HG03520 (cell line): ENCODE data around the gene SPRED2.

Experiments
- ATAC-seq: cut with Tn5 transposase; IDR thresholded peaks from one replicate; pipeline ENCODE4 v1.9.1; 2021; ENCODE audit warnings: mild to moderate bottlenecking, moderate library complexity; ENCODE audit not compliant: unreplicated experiment

The SPRED2 gene

DNA sequence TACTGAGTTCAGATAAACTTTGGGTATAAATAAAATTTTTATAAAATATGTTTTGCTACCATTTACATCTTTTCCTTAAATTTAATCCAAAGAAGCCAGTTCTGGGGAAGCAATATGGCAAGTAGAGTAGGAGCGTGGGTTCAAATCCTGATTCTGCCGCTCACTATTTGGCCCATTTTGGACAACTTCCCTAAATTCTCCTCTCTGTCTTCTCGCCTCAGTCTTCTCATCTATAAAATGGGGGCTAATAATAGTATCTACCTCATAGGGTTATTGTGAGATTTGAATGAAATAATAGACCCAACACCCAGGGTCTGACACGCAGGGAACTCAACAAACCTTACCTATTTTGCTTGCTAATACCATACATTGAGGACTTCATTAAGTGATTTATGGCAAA is 145.0 kb downstream of the SPRED2 start:
- ATAC-seq: no peak

DNA sequence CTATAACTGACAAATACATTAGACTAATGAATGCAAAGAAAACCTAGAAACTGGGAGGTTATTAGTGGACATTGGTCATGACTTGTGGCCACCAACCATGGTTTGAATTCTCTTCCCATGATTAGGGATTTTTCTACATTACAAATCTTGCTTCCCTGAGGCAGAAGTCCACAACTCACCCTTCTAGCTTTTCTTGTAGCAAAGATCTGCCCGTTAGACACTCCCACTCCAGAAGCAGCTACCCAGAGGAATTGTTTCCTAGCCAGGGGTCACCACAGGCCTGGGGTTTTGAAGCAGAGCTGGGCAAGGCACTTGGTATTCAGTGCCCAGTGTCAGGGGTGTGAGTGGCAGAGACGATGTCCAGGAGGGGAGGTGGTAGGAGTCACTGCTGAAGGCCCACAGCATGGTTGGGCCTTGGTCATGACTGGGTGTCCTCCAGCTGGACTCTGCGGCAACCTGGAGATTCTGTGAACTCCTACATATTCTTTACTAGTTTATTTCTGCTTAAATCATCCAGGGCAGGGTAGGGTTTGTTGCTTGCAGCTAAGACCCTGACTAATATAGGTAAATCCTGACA is 149.8 kb downstream of the SPRED2 start:
- ATAC-seq: no peak

DNA sequence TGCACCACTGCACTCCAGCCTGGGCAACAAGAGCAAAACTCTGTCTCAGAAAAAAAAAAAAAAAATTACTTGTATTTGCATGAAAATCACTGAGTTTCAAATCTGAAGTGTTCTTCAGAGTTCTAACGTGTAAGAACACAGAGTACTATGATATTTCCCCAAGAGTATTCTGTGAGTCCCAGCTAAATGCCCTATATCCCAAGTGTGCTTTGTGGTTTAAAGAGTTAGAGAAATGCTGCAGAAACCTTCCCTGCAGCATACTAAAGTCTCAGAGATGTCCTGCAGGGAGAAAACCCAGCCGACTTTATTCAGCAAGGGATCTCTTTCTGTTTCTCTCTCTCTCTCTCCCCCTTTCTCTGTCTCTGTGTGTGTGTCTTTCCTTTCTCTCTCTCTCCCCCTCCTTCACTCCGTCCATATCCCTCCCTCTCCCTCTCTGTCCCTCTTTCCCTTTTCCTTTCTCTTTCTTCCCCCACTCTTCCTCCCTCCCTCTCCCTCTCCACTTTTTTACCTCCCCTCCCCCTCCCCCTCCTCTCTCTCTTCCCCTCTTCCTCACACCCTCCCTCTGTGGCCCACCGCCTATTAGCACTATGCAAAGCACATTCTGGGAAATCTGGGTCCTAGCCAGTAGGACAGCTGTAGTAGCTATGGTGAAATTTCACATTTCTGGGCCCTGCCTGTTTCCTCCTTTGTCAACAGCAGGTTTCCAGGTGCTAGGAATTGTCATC is 150.6 kb downstream of the SPRED2 start:
- no peak for ATAC-seq

DNA sequence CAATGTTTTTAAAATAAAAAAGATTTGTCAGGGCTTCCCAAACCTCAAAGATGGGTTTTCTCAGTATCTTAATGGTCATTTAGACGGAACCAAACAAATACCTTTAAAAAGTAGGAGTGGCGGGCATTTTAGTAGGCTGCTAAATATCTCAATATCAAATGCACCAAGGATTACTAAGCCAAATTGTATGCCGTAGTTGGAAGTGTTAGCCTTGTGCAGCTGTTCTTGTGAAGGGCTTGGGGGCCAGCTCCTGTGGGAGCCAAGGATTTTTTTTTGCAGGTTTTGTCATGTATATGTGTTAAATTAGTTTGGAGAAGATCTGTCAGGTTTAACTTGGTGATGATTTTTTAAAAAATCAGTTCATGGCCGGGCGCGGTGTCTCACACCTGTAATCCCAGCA is 152.6 kb downstream of the SPRED2 start:
- no peak for ATAC-seq

DNA sequence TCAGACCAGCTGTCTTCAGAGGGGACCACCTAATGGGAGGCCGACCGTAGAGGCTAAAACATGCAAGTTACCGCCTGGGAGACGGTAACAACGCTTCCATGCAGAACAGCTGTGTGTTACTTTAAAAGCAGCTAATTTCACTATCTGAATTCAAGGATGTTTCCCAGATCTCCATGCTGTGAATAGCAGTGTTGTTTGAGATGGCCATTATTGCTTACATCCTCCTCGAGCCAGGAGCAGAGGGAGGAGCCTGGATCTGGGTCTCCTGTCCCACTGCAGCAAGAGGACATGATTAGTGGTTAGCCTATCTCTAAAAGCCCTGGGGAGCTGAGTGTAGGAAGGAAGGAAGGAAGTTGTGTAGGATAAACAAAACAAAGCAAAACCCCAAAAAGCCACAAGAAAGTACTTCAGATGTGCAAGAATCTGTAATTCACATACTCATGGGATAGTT is 153.8 kb downstream of the SPRED2 start:
- peak; percentile 16 for ATAC-seq

DNA sequence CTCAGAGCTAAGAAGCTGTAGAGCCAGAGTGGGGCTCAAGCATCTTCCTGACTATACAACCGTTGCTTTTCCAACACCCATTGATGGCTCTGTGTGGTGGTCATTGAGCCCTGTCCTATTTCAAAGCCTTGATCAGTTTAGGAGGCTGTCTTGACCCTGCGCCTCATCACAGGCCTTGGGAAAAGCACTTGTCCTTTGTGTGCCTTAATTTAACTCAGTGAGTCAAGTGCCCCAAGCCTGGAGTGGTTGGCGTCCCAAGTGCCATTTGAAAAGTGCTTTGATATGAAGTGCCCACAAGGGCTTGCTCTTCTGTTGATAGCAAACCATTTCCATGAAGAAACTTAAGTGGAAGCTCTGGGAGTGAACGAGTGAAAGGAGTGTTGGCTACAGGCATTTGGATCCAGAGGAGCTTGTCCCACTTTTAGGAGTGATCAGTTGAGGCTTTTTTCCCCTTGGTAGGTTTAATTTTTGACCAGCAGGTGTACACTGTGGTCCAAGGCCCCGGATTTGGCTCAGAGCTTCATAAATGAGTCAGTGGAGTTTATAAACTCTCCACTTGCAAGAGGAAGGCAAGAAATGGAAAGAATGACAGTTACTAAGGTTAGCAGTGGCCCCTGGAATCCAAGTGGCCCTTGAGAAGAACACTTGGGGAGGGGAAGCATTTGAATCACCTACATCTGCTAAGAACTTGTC is 154.5 kb downstream of the SPRED2 start:
- peak; percentile 48 for ATAC-seq

DNA sequence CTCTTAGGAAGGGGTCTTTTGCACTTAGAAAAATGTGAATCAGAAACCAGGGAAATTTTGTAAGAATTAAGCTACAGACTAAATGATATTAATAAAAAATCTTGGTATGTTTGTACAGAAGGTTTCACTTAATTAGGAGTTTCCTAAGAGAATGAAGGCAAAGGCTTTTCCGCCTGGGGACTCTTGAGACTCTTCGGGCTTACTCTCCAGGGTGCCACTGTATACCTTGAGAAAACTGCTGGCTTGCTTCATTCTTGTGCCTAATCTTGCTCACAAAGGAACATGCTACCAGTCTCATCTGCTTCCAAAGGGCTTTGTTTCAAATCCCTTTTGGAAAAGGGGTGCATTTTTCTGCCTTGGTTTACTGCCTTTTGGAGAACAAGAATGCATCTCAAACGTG is 155.3 kb downstream of the SPRED2 start:
- ATAC-seq: no peak

DNA sequence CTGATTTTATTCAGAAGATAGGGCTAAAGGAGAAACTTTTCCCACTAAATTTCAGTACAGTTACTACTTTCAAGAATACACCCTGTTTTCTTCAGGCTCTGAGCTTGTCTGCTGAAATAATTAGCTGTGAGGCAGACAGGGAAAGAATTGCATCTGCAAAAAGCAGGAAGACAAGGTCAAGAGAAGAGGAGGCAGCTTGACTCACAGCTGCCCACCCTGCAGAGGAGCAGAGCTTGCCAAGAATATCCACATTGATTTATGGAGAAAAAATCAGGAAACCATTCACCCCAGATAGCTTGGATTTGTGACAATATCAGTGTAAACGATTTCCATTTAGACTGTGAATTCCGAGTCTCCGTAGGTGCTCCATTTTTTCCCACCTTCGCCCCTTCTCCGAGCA is 155.8 kb downstream of the SPRED2 start:
- ATAC-seq: no peak

DNA sequence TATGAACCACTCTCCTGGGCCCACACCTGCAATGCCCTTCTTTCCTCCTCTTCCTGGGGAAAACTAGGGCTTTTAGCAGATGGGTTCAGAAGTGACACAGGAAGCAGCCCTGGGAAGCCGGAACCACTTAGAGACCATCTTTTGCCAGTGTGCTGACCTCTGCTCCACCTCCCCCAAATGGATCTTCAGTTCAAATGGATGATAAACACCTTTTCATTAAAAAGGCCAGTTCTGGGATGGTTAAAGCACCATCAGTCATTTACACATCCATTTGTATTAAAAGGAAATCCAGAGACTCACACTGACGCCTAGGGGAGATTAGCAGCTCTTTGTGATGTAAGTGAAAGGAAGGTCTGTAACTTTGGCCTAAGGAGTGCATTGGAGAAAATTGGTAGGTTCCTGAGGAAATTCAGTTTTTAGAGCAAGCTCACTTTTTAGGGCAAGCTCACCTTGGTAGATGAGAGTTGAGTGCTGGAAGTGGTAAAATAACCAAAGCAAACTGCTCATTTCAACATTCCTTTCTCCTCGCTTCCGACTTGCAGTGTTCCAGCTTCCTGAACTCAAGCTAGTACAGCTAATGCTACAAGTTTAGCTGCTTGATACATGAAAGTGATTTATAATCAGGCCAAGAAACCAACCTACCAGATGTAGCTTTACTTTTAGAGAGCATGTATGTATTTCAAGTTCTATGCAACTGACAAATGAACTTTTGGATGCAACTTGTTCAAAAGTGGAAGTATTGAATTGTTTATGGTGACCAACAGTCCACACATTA is 157.1 kb downstream of the SPRED2 start:
- ATAC-seq: no peak

DNA sequence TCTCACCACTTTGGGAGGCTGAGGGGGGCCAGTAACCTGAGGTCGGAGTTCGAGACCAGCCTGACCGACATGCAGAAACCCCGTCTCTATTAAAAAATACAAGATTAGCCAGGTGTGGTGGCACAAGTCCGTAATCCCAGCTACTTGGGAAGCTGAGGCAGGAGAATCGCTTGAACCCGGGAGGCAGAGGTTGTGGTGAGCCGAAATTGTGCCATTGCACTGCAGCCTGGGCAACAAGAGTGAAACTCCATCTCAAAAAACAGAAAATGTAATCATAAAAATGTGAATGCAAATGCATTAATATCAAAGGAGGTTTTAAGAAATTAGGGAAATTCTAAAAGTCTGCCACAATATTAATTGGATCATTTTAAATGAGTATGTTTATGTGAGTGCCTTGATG is 159.1 kb downstream of the SPRED2 start:
- ATAC-seq: no peak

DNA sequence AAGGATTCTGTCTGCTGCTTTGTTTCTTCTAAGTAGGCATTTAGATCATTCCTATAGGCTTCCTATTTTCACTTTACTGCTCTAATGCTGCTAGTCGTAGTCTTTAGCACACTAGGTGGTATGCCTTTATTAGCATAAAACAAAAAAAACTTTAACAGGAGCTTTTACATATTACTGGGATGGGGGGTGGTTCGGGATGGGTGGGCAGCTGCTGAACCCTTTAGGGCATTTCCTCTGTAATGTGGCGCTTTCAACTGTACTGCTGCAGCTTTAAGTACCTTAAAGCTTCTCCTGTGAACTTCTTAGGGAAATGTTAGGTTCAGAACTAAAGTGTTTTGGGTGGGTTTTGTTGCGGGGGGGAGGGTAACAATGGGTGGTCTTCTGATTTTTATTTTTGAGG is 163.4 kb downstream of the SPRED2 start:
- ATAC-seq: no peak

DNA sequence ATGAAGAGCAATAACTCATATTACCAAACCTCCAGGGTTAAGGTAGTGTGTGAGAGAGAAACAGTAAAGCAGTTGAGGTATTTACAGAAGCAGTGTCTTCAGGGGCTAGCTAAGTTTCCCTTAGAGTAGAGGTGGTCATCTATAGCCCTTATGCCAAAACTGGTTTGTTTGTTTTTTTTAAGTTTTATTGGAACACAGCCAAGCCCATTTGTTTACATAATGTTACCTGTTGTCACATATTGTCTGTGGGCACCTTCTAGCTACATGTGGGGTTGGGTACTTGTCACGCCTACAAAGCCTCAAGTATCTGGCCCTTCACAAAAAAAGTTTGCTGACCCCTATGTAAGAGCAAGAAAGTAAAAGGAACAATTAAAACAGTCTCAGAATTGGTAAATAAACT is 165.4 kb downstream of the SPRED2 start:
- ATAC-seq: no peak

DNA sequence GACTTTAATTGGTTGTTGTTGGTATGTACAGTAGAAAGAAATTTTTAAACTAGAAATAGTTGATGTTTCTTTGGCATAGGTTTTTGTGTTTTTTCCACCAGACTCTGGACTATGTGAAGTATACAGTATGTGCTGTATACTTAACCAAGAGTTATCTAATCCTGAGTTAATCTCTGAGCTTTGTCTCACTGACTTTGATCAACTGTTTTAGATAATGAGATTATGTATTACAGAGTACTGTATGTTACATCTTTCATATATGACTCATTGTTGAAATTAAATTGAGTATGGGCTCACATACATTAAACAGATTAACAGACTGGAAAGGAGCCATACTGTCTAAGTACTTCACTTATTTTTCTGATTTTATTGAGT is 166.7 kb downstream of the SPRED2 start:
- ATAC-seq: no peak

DNA sequence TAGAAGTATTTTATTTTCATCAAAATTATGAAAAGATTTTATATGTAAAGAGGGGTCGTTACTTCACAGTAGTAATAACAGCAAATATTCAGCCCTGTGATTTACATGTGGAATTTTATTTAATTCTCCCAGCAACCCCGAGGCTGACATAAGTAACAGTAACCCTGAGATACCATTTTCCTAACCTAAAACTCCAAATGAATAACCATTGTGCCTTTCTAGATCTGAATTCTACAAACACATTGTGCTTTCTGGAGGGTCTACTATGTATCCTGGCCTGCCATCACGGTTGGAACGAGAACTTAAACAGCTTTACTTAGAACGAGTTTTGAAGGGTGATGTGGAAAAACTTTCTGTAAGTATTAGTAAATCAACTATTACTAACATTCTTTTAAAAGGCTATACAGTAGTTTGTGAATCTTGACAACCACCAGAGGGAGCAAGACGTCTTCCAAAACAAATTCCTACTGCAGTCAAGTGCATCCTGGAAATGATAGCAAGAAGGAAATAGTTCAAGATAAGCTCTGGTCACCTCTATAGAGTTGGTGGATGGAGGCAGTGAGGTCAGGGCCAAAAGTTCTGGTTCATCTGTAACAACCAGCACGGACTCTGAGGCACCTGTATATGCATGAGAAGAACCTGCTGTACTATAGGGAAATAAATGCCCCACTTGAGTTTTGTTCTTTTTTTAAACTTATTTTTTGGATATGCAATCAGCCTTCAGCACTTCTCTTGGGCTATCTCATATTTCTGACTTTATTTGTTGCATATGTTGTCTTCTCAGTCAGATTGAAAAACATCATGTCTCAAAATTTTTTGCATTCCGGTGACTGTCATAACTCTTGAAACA is 167.4 kb downstream of the SPRED2 start:
- ATAC-seq: no peak

DNA sequence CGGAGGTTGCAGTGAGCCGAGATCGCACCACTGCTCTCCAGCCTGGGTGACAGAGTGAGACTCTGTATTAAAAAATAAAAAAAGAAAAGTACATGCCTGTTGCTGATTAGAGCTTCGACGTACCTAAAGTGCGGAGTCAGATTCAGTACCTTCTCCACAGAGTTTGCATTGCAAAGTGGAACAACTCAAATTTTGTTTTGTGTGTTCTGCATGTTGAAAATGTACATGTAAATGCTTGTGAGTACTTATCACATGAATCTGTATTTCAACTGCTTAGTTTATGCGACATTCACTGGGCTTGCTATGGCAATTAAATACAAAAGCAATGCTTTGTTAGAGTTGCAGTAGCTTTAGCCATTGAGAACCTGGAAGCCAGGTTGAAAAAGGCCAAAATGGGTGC is 168.4 kb downstream of the SPRED2 start:
- no peak for ATAC-seq

DNA sequence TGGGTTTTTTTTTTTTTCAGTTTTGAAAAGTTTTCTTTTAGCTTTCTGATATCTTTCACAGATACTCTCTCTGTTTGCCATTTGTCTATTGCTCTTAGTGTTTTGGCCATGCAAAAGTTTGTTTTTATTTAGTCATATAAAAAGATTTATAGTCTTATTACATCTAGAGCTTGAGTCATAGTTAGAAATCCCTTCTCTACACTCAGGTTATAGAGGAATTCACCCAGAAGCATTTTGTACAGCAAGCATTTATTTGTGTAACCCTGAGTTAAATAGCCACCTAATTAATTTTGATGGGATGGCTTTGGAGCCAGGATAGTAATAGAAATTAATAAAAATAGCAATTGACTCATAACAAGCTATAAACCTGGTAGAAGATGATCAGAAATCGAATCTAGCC is 169.1 kb downstream of the SPRED2 start:
- ATAC-seq: no peak

DNA sequence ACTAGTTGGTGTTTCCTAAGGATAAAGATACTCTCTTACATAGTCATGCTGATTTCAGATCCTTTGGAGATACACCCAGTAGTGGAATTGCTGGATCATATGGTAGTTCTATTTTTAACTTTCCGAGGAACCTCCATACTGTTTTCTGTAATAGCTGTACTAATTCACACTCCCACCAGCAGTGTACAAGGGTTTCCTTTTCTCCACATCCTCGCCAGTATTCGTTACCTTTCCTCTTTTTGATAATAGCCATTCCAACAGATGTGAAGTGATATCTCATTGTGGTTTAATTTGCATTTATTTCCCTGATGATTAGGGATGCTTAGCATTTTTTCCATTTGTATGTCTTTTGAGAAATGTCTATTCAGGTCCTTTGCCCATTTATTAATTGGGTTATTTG is 170.7 kb downstream of the SPRED2 start:
- no peak for ATAC-seq
